ENCODE data around the gene KIF5C.

- TF ChIP-seq PATZ1 (CRISPR knock-in tag; IDR thresholded peaks at IDR 0.05; ENCODE audit: borderline replicate concordance) (no peak), PPARA (CRISPR knock-in tag; IDR thresholded peaks at IDR 0.05; ENCODE audit: borderline replicate concordance) (no peak), CREB5 (CRISPR knock-in tag; IDR thresholded peaks at IDR 0.05; ENCODE audit: low read depth) (no peak), ZFP3 (CRISPR knock-in tag; IDR thresholded peaks at IDR 0.05) (no peak), ZFP30 (CRISPR knock-in tag; IDR thresholded peaks at IDR 0.05) (no peak), ZNF8 (CRISPR knock-in tag; IDR thresholded peaks at IDR 0.05) (no peak), CSDC2 (CRISPR knock-in tag; IDR thresholded peaks at IDR 0.05) (no peak), SNAI2 (CRISPR knock-in tag; IDR thresholded peaks at IDR 0.05) (no peak), ISL1 (CRISPR knock-in tag; IDR thresholded peaks at IDR 0.05) (no peak), RARB (CRISPR knock-in tag; IDR thresholded peaks at IDR 0.05) (no peak), OSR1 (CRISPR knock-in tag; IDR thresholded peaks at IDR 0.05) (no peak), TOX (CRISPR knock-in tag; IDR thresholded peaks at IDR 0.05; ENCODE audit: borderline replicate concordance) (no peak)
Measured at GRCh38 chr2:148877403-148877740, 2.3 kb downstream of the KIF5C start.

Measured in SK-N-SH treated with all-trans-retinoic acid at 6 μM for 48 hours (cell line).